Keratinocyte (primary cell): ENCODE data around the gene PARN. TPM values are rescaled to one million over a fixed set of nuclear protein-coding genes. Genes with fewer than 3 reads are reported as not detected.

Source experiments
- DNase-seq: peaks from one replicate; pipeline ENCODE4 v3.0.0-alpha.2; 2011; ENCODE audit warnings: low read depth, missing footprints, low spot score
- FAIRE-seq: peaks from 2 replicates; lab custom pipeline; 2011; peaks lifted over from hg19 to GRCh38; lab: Jason Lieb, UNC
- H2AFZ ChIP-seq: 2 replicates; pipeline ENCODE4 v1.6.0; 2012; ENCODE audit warnings: low read length, control low read depth, inconsistent platforms; ENCODE audit not compliant: control insufficient read depth
- H3K27ac ChIP-seq: 2 replicates; pipeline ENCODE4 v1.5.1; 2011; ENCODE audit warnings: low read length; ENCODE audit not compliant: control insufficient read depth, insufficient read depth
- H3K27me3 ChIP-seq: 3 replicates; pipeline ENCODE4 v1.6.0; 2011; ENCODE audit warnings: low read length; ENCODE audit not compliant: control insufficient read depth, insufficient read depth; ENCODE audit errors: extremely low read depth
- H3K36me3 ChIP-seq, 2 experiments: 2 replicates in 1 of 2; 3 replicates in 1 of 2; pipeline ENCODE4 v1.5.1; 2011; ENCODE audit warnings: low read length in 2 of 2, mild to moderate bottlenecking in 1 of 2; ENCODE audit not compliant: control insufficient read depth in 2 of 2, insufficient read depth in 2 of 2; ENCODE audit errors: extremely low read depth in 1 of 2
- H3K4me1 ChIP-seq: 3 replicates; pipeline ENCODE4 v1.5.1; 2011; ENCODE audit warnings: low read length; ENCODE audit not compliant: control insufficient read depth, insufficient read depth; ENCODE audit errors: extremely low read depth
- H3K4me2 ChIP-seq: 3 replicates; pipeline ENCODE4 v1.6.0; 2011; ENCODE audit warnings: low read depth, low read length; ENCODE audit not compliant: control insufficient read depth, insufficient read depth; ENCODE audit errors: extremely low read depth
- H3K4me3 ChIP-seq, 3 experiments: fragments of 200-600 bp in 1 of 3; sonication (generic) in 1 of 3; 2 replicates in 2 of 3; 3 replicates in 1 of 3; pipeline ENCODE4 v1.5.1; 2011 to 2016; ENCODE audit warnings: low read length in 3 of 3, mild to moderate bottlenecking in 3 of 3, control low read depth in 2 of 3, inconsistent platforms in 1 of 3, low read depth in 1 of 3, mixed read lengths in 1 of 3, mixed run types in 1 of 3, moderate library complexity in 1 of 3; ENCODE audit not compliant: control insufficient read depth in 2 of 3, insufficient read depth in 2 of 3; ENCODE audit errors: extremely low read depth in 1 of 3
- H3K79me2 ChIP-seq: 2 replicates; pipeline ENCODE4 v1.6.0; 2012; ENCODE audit warnings: low read length; ENCODE audit not compliant: control insufficient read depth, insufficient read depth
- H3K9ac ChIP-seq: 3 replicates; pipeline ENCODE4 v1.6.0; 2011; ENCODE audit warnings: low read length; ENCODE audit not compliant: control insufficient read depth, insufficient read depth; ENCODE audit errors: extremely low read depth
- H3K9me1 ChIP-seq: 3 replicates; pipeline ENCODE4 v1.6.0; 2011; ENCODE audit warnings: low read length; ENCODE audit not compliant: control insufficient read depth, insufficient read depth; ENCODE audit errors: extremely low read depth
- H3K9me3 ChIP-seq: 2 replicates; pipeline ENCODE4 v1.5.1; 2012; ENCODE audit warnings: low read depth, low read length; ENCODE audit not compliant: control insufficient read depth
- H4K20me1 ChIP-seq: 3 replicates; pipeline ENCODE4 v1.6.0; 2011; ENCODE audit warnings: low read length; ENCODE audit not compliant: control insufficient read depth, insufficient read depth; ENCODE audit errors: extremely low read depth
- CTCF ChIP-seq, 3 experiments: IDR thresholded peaks in 1 of 3; conservative IDR thresholded peaks in 1 of 3; optimal IDR thresholded peaks in 1 of 3; 2 replicates in 2 of 3; 3 replicates in 1 of 3; pipeline versions ENCODE3 to v1.5.1; 2011; ENCODE audit warnings: low read length in 3 of 3, mild to moderate bottlenecking in 3 of 3, moderate library complexity in 2 of 3, control low read depth in 1 of 3, inconsistent platforms in 1 of 3; ENCODE audit not compliant: insufficient read depth in 2 of 3; ENCODE audit errors: extremely low read depth in 1 of 3
- EZH2 ChIP-seq: IDR thresholded peaks from one replicate; pipeline ENCODE4 v1.6.1; 2012; ENCODE audit warnings: inconsistent platforms, mild to moderate bottlenecking, low read length, moderate library complexity
- dilution Hi-C: fragments of 300-500 bp; cut with MboI; formaldehyde crosslinking; loops from one replicate; pipeline ENCODE4 v1.7.0; 2020; ENCODE audit warnings: low sequenced_read_pairs; ENCODE audit not compliant: extremely low pct_ligation_motif_present
- polyA plus RNA-seq, 5 experiments: library from polyadenylated mRNA; depleted of rRNA in 3 of 5; stranded (reverse) in 3 of 5; stranded (forward) in 1 of 5; unstranded in 1 of 5; fragments of >200 nt; gene quantifications; 1 replicate in 1 of 5; 2 replicates in 3 of 5; 3 replicates in 1 of 5; pipeline versions ENCODE4 v1.2.1 to v1.2.3, GENCODE V29; 2011 to 2012; ENCODE audit warnings: missing spikeins in 2 of 5, low read depth in 1 of 5, low replicate concordance in 1 of 5

The PARN gene
- polyA plus RNA-seq, 1 donor (not counting 4 experiments of a cell fraction or from before 2014, with no cell fraction given) = 40.8 TPM

- Histone ChIP-seq H3K36me3 (peaks cover 11 to 15% of the 10 kb centered on the region in 2 experiments), H3K4me2 (peak overlapping the region; percentile 55), H3K27ac (peak overlapping the region; percentile 97), H3K9ac (peak overlapping the region; percentile 62), H3K27me3 (no peaks in the 10 kb centered on the region), H3K9me3 (no peaks in the 10 kb centered on the region), H3K9me1 (no peaks in the 10 kb centered on the region), H4K20me1 (no peaks in the 10 kb centered on the region), H3K4me1 (peaks cover 43% of the 10 kb centered on the region), H3K79me2 (peaks cover 69% of the 10 kb centered on the region), H2AFZ (no peak overlapping the region), H3K4me3 (no peak overlapping the region)
- TF ChIP-seq CTCF (optimal IDR thresholded peaks at IDR 0.05 in 1 of 3, IDR thresholded peaks at IDR 0.05 in 1 of 3, conservative IDR thresholded peaks at IDR 0.05 in 1 of 3; ENCODE audit: extremely low read depth in 1 of 3, insufficient read depth in 2 of 3, low read length in 3 of 3) (no peak), EZH2 (no peak)
- no peak for FAIRE-seq
- dilution Hi-C loops = no loop called here
- DNase-seq = no peak
Measured at GRCh38 chr16:14635395-14636165, 5.5 kb upstream of the PARN start.

GRCh38 chr16:14634389-14634725 is 4.3 kb upstream of the PARN start:
- peak overlapping the region; percentile 99 for H3K9ac ChIP-seq
- TF ChIP-seq CTCF (optimal IDR thresholded peaks at IDR 0.05 in 1 of 3, IDR thresholded peaks at IDR 0.05 in 1 of 3, conservative IDR thresholded peaks at IDR 0.05 in 1 of 3; ENCODE audit: extremely low read depth in 1 of 3, insufficient read depth in 2 of 3, low read length in 3 of 3) (no peak), EZH2 (no peak)
- H3K27ac ChIP-seq = peak overlapping the region; percentile 97
- H3K4me2 ChIP-seq = peak overlapping the region; percentile 92
- no peak overlapping the region for H2AFZ ChIP-seq
- FAIRE-seq (no peak), DNase-seq (no peak)
- peaks cover 64% of the 10 kb centered on the region for H3K79me2 ChIP-seq
- dilution Hi-C loops = no loop called here
- peak overlapping the region; percentile 95 to 96 (median 95) for H3K4me3 ChIP-seq
- no peaks in the 10 kb centered on the region for H3K9me1 ChIP-seq
- no peaks in the 10 kb centered on the region for H3K27me3 ChIP-seq
- no peaks in the 10 kb centered on the region for H4K20me1 ChIP-seq
- H3K4me1 ChIP-seq = peaks cover 40% of the 10 kb centered on the region
- H3K9me3 ChIP-seq = no peaks in the 10 kb centered on the region
- H3K36me3 ChIP-seq = peaks cover 9 to 15% of the 10 kb centered on the region in 2 experiments
